LoVo (cell line): ENCODE data around the gene TRAPPC3.
A peak's percentile ranks its signal among the peaks of the same experiment; 100 is the strongest.

Source experiments
- DNase-seq: peaks from one replicate; pipeline ENCODE4 v3.0.0-alpha.2; 2016; ENCODE audit warnings: low spot score

Gene TRAPPC3

DNA sequence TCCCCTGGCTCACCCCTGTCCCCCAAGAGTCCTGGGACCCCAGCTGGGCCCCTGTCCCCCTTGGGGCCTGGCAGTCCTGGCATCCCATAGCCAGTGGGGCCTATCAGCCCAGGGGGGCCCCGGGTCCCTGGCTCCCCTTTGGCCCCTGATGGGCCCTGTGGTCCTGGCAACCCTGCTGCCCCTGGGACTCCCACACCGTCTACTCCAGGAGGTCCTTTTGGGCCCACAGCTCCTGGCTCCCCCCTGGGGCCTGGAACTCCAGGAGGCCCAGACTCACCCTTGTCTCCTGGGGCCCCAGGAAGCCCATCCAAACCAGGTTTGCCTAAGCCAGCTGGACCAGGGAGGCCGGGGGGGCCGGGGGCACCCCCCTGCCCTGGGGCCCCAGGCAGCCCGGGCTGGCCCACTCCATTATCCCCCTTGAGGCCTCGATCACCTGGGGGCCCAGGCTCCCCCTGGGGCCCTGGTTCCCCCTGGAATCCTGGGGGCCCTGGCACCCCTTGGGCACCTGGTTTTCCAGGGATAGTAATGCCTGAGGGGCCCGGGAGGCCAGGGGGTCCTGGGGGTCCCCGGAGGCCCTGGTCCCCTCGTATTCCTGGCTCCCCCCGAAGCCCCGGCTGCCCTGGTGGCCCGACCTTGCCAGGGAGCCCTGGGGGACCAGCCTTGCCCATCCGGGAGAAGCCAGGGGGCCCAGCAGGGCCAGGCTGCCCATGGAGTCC is 50.5 kb downstream of the TRAPPC3 start:
- no peak for DNase-seq

DNA sequence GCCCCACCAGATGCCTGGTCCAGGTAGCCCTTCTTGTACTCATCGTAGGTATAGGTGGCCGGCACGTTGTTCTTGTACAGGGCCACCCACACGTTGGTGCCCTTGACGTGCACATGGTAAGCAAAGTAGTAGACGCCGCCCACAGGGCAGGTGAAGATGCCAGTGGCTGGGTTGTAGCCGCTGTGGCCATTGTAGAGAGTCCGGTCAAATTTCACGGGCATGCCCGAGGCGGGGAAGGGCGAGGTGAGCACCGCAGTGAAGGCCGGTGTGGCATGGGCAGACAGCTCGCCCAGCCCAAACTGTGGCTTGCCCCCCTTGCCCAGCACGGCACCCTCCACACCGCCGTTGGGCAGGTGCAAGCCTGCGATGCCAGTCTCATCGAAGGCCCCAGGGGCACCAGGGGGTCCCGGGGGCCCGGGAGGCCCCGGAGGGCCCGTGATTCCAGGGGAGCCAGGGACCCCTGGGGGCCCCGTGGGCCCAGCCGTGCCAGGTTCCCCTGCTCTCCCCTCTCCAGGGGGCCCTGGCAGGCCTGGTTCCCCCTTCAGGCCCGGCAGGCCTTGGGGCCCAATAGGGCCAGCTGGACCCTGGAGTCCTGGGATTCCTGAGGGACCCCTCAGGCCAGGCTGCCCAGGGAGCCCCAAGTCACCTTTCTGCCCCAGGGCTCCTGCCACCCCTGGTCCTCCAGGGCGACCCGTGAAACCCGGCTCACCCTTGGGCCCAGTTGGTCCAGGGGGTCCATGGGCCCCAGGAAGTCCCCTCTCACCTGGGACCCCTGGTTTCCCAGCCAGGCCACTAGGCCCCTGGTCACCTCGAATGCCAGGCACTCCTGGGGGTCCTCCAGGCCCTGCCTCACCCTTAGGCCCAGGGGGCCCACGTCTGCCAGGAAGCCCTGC is 51.3 kb downstream of the TRAPPC3 start:
- no peak for DNase-seq

DNA sequence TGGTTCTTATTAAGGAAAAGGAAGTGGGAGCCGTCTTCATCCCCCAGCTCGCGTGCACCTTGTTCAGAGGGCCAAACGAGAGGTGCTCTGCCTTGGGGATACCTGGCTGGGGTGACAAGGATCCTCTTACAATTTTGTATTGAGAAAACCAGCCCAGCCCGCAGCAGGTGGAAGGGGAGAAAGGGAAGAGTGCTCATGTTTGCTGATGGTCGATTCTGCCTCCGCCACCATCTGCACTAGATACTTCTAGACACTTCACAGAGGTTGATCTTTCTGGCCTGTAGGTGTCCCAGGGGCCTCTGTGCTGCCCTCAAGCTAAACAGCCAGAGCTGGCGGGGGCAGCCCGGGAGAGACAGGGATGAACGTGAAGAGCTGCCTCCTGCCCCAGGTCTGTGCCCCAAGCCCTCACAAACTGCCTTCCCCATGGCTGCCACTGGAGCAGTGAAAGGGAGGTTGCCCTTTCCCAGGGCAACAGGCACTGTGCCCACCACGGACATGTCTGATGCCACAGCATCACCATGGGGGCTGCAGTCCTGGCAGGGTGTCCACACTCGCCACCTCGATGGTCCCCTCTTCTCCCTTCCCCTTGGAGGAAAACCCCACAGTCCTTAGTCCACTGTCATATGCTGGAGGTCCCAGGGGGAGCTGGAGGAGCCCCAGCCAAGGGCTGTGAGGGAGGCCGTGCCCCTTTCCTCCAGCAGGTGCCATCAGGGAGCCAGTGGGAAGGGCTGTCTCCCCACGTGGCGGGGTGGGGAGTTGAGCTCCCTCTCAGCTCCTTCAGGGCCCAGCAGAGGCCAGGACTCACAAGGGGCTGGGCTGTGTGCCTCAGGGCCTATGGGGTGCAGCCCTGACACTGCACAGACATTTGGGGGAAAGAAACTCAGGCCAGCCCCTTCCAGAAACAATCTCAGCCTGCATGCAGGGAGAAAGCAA is 52.5 kb downstream of the TRAPPC3 start:
- DNase-seq, result no peak

DNA sequence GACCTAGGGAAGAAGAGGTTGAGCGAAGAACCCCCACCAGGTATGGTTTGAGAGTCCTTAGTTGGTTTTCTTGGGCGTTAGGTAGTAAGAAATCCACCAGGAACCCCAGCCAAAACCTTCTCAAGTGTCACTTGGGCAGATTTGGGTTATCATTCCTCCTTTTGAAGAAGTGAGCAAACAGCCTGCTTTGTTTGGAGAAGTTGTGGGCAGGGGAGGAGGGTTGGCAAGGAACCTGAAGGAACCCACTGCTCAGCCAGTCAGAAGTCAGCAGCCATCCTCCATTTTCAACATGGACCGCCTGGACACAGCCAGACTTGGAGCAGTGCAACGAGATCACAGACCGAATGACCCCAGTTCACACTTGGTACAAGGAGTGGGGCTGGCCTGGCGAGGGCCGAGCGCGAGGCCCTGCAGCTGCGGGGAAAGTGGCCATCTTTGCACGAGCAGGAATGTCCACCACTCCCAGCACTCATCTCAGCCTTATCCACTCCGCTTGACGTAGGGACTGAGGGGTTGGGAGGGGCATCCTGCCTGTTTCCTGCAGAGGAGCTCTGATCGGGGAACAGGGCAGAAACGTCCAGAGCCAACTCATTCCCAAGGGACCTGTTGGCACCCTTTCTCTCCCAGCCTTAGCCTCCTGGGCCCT is 53.4 kb downstream of the TRAPPC3 start:
- no peak for DNase-seq

DNA sequence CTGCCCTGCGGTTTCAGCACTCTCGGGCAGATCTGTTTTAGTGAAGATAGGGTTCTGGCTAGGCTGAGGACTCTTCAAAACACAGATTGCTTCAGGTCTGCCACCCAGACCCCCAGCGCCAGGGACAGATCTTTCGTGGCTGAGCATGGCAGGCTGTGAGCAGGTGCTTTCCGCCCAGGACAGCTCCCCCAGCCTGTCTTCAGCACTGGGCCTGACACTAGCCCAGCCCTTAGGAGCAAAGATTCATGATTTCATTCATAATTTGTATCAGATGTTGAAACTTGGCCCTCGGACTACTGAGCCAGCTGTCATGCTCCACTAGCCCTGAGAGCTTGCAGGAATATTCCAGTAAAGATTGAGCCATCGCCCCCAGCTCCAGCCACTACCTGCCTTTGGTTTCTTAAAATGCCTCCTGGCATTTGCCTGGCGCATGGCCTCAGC is 54.6 kb downstream of the TRAPPC3 start:
- DNase-seq, result no peak

DNA sequence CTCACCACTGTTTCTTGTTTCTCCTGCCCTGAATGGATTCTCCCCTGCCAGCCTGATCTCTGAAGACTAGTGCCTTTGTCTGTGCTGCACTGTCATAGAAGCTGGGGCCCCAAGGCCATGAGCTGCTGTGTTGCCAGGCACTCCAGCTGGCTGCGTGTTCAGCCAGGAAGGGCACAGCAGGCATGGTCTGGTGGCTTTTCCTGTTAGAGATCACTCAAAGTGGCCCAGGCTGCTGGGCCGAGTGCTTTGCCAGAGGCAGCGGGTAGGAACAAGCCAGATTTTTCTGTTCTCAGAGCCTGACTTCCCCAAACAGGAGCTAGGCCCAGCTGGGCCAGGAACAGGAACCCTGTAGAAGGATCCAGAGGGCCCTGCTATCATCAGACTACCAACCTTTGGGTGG is 55.4 kb downstream of the TRAPPC3 start:
- no peak for DNase-seq

GRCh38 chr1:36093226-36093625 is 56.1 kb downstream of the TRAPPC3 start:
- DNase-seq, result no peak

DNA sequence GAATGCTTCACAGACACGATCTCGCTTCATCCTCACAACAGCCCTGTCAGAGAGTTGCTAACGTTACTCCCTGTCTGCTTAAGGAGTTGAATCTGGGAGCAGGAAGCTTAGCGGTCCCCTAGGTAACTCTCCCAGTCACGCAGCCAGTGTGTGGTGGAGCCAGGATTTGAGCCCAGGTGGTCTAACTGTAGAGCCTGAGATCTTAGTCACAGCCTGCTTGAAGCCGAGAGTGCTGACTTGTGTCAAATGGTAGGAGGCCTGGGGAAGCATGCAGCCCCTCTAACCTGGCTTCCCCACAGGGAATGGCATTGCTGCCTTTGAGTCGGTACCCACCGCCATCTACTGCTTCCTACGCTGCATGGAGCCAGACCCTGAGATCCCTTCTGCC is 56.5 kb downstream of the TRAPPC3 start:
- DNase-seq, result no peak

DNA sequence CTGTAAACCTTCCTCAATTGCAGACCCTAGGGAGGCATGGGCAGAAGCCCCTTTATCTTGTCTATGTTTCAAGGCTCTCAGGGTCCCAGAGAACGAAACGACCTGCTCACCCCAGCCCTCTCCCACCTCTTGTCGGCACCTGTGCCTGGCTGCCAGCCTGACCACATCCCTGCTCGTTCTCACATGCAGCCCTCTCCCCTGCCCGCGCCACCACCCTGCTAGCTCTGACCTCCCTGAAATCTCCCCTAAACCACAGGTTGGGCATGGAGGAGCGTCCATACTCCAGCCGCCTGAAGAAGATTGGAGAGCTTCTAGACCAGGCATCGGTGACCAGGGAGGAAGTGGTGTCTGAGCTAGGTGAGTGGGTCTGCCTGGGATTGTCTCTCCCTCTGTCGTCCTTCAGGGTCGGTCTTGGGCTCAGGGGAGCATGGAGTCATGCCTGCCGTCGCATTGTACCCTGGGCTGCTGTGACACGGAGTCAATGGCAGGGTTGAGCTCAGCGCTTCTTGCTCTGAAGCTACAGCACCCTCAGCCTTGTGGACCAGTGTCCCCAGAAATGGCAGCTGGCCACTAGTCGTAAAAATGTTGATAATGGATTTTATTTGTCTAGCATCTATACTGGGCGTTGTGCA is 57.0 kb downstream of the TRAPPC3 start:
- no peak for DNase-seq

- no peak for DNase-seq
These were observed 57.6 kb downstream of the TRAPPC3 start for GRCh38 chr1:36091698-36092097.

- DNase-seq, result no peak
These were observed 58.1 kb downstream of the TRAPPC3 start for GRCh38 chr1:36091141-36091540.

DNA sequence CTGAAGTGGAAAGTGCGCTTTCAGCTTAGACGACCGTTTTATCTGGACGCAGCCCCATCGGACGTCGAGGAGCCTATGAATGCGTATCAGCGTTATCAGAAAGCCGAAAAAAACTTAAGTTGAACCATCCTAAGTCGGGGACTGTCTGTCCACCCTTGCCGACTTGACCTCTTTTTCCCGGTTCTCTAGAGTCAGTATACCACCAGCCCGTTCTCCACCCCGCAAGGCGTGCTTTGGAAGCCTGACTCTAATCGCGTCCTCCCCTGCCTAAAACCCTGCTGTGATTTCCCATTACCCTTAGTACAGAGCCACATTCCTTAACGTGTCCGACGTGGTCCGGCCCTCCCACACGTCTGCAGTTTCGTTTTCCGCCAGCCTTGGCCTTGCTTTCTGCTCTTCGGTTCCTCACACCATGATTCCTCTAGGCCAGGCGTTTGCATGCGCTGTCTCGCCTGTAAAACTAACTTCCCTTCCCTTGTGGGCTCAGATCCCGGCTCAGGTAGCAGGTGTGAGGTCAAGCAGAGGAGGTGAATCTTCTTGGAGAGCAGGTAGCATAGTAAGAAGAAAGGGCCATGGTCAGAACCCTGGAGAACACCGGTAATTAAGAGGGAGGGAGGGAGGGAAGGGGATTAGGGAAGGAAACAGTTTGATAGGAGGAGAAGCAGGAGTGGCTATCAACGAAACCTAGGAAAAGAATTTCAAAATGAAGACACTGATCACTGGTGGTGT is 59.7 kb downstream of the TRAPPC3 start:
- DNase-seq, result no peak

GRCh38 chr1:36088577-36089392 is 60.5 kb downstream of the TRAPPC3 start, which contains the start of gene ADPRS:
TSS of gene ADPRS (plus strand) at chr1:36088892. CDS start at chr1:36088905, 13 bp downstream.
- DNase-seq, result peak; percentile 91

- DNase-seq, result no peak
These were observed 61.1 kb downstream of the TRAPPC3 start for GRCh38 chr1:36088265-36088576.

- DNase-seq, result no peak
These were observed 61.8 kb downstream of the TRAPPC3 start for GRCh38 chr1:36087233-36088123.
